KMS-11 (cell line): ENCODE data around the gene PDGFA.

Experiments used
- H2AFZ ChIP-seq: fragments of 200-600 bp; sonication (generic); 2 replicates; pipeline ENCODE4 v1.6.1; 2016; ENCODE audit warnings: antibody characterized with exemption, mixed run types, low read depth
- H3K27ac ChIP-seq: fragments of 200-600 bp; sonication (generic); 2 replicates; pipeline ENCODE4 v1.6.1; 2016; ENCODE audit warnings: mild to moderate bottlenecking, mixed run types
- H3K27me3 ChIP-seq: fragments of 200-600 bp; sonication (generic); 2 replicates; pipeline ENCODE4 v1.6.1; 2017; ENCODE audit warnings: mild to moderate bottlenecking, low read depth, mixed run types, moderate library complexity; ENCODE audit not compliant: insufficient read depth
- H3K36me3 ChIP-seq: fragments of 200-600 bp; sonication (generic); 2 replicates; pipeline ENCODE4 v1.6.1; 2017; ENCODE audit warnings: mild to moderate bottlenecking, mixed run types; ENCODE audit not compliant: insufficient read depth
- H3K4me1 ChIP-seq: fragments of 200-600 bp; sonication (generic); 2 replicates; pipeline ENCODE4 v1.6.1; 2016; ENCODE audit warnings: mild to moderate bottlenecking, low read depth, mixed run types; ENCODE audit not compliant: poor library complexity, severe bottlenecking
- H3K4me2 ChIP-seq: fragments of 200-600 bp; sonication (generic); 2 replicates; pipeline ENCODE4 v1.7.0; 2016; ENCODE audit warnings: mild to moderate bottlenecking, mixed run types
- H3K4me3 ChIP-seq: fragments of 200-600 bp; sonication (generic); IDR thresholded peaks from 2 replicates; pipeline ENCODE4 v1.6.1; 2017; ENCODE audit warnings: low read depth, low read length, mixed read lengths; ENCODE audit not compliant: insufficient read depth
- H3K79me2 ChIP-seq: fragments of 200-600 bp; sonication (generic); 2 replicates; pipeline ENCODE4 v1.6.1; 2016; ENCODE audit warnings: low read depth, mixed run types; ENCODE audit not compliant: insufficient read depth
- H3K9ac ChIP-seq: fragments of 200-600 bp; sonication (generic); 2 replicates; pipeline ENCODE4 v1.6.1; 2016; ENCODE audit warnings: mild to moderate bottlenecking, mixed run types
- H4K20me1 ChIP-seq: fragments of 200-600 bp; sonication (generic); 2 replicates; pipeline ENCODE4 v1.6.1; 2016; ENCODE audit warnings: mild to moderate bottlenecking, mixed run types; ENCODE audit not compliant: insufficient read depth
- CTCF ChIP-seq: fragments of 200-600 bp; sonication (generic); conservative IDR thresholded peaks from 2 replicates; pipeline ENCODE4 v1.6.1; 2017; ENCODE audit warnings: low read depth, mild to moderate bottlenecking, antibody characterized with exemption, low read length, moderate library complexity, mixed read lengths

The PDGFA gene

DNA sequence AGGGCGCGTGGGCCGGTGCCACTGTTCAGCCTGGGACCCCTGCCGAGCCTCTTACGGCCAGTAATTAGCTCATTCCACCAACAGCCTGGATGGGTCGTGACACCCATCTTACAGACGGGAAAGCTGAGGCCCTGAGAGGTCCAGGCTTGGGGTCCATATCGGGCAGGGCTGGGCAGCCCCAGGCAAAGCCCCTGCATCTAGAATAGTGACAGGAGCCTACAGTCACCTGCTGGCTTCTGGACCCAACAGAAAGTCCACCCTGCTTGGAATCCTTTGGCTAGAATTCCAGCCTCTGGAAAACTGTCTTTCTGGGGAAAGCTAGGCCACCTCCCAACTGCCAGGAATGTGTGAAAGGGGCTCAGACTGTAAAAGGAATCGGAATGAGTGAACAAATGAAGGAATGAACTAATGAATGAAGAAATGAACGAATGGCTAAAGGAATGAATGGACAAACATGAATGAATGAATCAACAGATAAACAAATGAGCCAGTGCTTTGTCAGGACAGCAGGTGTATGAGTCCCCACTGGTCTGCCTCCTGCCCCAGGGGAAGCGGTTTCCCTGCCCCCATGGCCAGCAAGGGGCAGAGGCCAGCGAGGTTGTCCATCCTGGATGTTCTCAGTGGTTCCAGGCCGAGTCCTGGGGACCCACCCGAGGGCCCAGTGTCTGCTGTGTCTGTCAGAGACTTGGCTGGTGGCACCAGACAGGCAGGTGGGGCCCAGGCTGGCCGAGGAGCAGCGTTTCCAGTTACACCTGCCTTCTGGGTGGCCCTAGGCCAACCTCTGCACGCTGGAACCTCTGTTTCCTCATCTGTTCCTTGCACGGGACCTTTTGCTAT lies 24.1 kb upstream of the PDGFA start:
- no peak overlapping the region for H3K9ac ChIP-seq
- H3K27ac ChIP-seq, result no peak overlapping the region
- H3K4me3 ChIP-seq, result no peak overlapping the region
- H2AFZ ChIP-seq, result no peak overlapping the region
- H3K27me3 ChIP-seq, result no peaks in the 10 kb centered on the region
- TF ChIP-seq CTCF, result no peak
- no peaks in the 10 kb centered on the region for H4K20me1 ChIP-seq
- H3K4me1 ChIP-seq, result no peaks in the 10 kb centered on the region
- no peaks in the 10 kb centered on the region for H3K79me2 ChIP-seq
- H3K36me3 ChIP-seq, result no peaks in the 10 kb centered on the region
- H3K4me2 ChIP-seq, result no peak overlapping the region

- Histone ChIP-seq H3K4me2 (no peak overlapping the region), H3K9ac (no peak overlapping the region), H3K4me1 (no peaks in the 10 kb centered on the region), H3K36me3 (no peaks in the 10 kb centered on the region), H3K27ac (no peak overlapping the region), H4K20me1 (no peaks in the 10 kb centered on the region), H3K79me2 (no peaks in the 10 kb centered on the region), H3K4me3 (no peak overlapping the region), H3K27me3 (no peaks in the 10 kb centered on the region), H2AFZ (no peak overlapping the region)
- TF ChIP-seq CTCF, result no peak
Observed at GRCh38 chr7:542713-543500, 23.3 kb upstream of the PDGFA start.

DNA sequence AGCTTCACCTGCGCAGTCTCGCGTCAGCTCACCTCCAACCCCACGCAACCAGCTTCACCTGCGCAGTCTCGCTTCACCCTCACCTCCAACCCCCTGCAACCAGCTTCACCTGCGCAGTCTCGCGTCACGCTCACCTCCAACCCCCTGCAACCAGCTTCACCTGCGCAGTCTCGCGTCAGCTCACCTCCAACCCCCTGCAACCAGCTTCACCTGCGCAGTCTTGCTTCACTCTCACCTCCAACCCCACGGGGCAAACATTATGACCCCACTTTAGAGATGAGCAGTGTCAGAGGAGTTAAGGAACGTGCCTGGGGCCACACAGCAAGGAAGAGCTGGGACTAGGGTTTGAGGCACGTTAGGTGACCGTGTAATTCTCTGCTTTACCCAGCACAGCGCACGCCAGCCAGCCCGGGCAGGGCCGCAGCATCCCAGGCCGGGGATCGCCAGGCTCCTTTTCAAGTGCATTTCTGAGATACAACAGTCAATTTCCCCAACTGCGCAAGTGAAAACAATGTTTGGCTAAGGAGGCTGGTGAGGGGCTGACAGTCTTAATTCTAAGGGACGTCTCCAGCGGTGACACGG lies 22.6 kb upstream of the PDGFA start:
- no peak for TF ChIP-seq CTCF
- no peaks in the 10 kb centered on the region for H3K36me3 ChIP-seq
- H4K20me1 ChIP-seq, result no peaks in the 10 kb centered on the region
- H3K79me2 ChIP-seq, result no peaks in the 10 kb centered on the region
- no peak overlapping the region for H3K27ac ChIP-seq
- no peaks in the 10 kb centered on the region; the same call in 1 of the 2 replicates for H3K27me3 ChIP-seq
- no peak overlapping the region for H3K4me2 ChIP-seq
- no peak overlapping the region for H2AFZ ChIP-seq
- no peak overlapping the region for H3K9ac ChIP-seq
- H3K4me1 ChIP-seq, result no peaks in the 10 kb centered on the region
- no peak overlapping the region for H3K4me3 ChIP-seq

DNA sequence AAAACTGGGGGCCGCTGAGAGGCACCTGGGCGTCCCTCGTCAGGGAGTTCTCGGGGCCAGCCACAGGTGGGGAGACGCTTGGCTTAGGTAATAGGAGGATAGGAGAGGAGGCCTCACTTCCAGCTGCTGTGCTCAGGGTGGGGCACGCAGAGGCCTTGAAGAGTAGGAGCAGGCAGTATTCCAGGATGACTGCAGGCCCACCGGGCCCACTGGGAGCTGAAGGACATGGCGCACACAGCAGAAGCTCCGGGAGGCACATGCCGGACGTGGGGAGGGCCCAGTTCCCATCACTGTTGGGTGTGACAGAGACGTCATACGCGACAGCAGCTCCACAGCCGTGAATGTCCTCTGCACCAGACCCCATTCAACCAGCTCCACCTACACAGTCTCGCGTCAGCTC lies 22.0 kb upstream of the PDGFA start:
- H3K4me1 ChIP-seq, result no peaks in the 10 kb centered on the region
- no peaks in the 10 kb centered on the region; the same call in 1 of the 2 replicates for H3K27me3 ChIP-seq
- no peaks in the 10 kb centered on the region for H3K36me3 ChIP-seq
- no peak overlapping the region for H3K27ac ChIP-seq
- no peaks in the 10 kb centered on the region for H3K79me2 ChIP-seq
- H3K4me3 ChIP-seq, result no peak overlapping the region
- no peak overlapping the region for H3K4me2 ChIP-seq
- H2AFZ ChIP-seq, result no peak overlapping the region
- no peaks in the 10 kb centered on the region for H4K20me1 ChIP-seq
- TF ChIP-seq CTCF, result no peak
- no peak overlapping the region for H3K9ac ChIP-seq
